NCI-H82 (cell line): ENCODE results near the gene CA10.
A peak's percentile ranks its signal among the peaks of the same experiment; 100 is the strongest.

Source experiments
- DNase-seq: peaks from one replicate; lab custom pipeline; 2025; lab: John Stamatoyannopoulos, UW

The CA10 gene

DNA sequence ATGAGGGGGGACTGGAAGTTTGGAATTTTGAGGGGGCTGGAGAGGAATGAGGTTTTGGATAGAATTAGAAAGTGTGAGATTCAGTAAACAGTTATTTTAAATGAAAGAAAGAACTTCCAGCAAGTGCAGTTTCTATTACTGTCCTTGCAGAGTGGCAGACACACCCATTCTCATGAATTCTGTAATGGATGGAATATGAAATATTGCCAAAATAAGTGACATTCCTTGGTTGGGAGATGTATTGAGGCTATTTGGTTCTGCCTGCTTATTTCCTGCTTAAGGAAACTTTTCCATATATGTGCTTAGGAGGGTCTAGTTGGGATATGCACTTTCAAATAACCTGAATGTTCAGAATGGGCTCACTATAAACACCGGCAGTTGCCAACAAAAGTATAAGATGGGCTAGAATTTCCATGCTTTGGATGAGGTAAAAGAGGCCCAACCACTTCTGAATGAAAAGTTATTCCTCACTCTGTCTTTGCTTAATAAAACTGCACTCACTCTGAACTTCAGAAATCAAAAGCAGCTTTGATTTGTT lies 434.4 kb downstream of the CA10 start:
- DNase-seq = no peak

DNA sequence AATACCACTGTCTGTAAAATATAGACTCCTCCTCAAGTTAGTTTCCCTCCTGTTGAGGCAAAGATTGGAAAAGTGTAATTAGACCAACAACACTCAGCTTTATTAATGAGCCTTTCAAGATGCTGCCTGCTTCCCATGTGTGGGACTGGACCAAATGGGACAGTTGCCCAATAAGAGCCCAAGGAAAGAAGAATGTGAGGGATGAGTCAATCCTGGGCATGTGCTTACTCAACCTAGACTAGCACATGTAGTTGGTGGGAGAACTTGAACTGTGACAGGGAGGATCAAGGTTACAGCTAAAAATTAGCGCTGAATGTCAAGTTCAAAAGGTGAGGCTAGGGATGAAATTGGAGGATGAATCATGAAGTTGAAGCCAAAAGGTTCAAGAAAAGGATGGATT lies 435.5 kb downstream of the CA10 start:
- no peak for DNase-seq

DNA sequence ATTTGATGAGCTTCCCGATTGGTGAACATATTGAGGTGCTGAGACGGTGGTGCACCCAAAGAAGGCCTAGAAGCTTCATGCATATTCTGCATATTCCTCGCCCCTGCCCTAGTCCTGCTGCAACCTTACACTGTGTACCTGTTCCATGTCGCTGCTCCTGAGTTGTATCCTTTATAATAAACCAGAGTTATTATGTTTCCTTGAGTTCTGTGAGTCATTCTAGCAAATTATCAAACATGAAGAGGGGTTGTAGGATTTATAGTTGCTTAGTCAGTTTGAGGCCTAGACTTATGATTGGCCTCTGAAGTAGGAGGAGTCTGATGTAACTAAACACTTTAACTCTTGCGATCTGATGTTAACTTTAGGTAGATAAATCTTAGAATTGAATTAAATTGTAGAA lies 436.8 kb downstream of the CA10 start:
- DNase-seq = no peak

DNA sequence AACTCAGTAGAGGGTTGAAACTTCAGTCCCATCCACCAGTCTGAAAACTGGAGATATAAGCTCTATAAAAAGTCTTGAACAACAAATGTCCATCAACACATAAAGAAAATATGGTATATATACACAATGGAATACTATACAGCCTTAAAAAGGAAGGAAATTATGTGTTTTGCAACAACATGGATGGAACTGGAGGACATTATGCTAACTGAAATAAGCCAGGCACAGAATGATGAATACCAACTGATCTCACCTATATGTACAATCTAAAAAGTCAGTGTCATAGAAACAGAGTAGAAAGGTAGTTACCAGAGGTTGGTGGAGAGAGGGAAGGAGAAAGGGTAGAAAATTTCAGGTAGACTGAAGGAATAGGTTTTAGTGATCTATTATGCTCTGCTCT lies 438.1 kb downstream of the CA10 start:
- no peak for DNase-seq

DNA sequence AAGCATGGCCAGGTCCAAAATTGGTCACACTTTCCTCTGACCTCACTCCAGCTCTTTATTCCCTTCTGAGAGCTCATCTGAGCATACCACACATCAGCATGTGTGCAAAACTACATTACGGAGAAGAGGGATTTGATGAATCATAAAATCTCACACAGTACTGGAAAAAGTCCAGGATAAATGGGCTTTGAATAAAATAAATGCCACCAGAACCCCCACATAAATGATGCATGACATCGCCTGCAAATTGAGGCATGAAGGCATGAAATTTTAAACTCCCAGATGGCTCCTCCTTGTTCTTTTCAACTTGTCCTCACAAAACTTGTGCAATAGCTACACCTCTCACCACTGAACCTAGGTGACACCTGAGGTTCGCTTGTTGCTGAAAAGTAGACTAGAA lies 439.5 kb downstream of the CA10 start:
- DNase-seq = no peak

DNA sequence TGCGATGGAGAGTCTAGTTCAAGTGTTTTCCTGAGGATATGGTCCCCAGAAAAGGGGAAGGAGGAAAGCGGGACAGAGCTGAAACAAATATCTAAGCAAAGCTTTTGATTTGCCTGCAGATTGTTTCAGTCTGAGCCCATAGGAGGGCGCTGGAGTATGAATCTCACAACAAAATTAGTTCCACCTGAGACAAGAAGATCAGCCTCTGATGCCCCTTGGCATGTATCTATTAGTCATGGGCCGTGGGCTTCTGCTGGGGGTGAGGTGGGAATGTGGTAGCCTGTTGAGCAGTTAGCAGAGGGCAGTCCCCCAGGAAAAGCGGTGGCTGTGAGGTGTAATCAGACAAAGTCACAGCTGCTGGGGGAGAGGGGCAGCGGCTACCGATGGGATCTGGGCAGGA lies 446.9 kb downstream of the CA10 start:
- DNase-seq = no peak

DNA sequence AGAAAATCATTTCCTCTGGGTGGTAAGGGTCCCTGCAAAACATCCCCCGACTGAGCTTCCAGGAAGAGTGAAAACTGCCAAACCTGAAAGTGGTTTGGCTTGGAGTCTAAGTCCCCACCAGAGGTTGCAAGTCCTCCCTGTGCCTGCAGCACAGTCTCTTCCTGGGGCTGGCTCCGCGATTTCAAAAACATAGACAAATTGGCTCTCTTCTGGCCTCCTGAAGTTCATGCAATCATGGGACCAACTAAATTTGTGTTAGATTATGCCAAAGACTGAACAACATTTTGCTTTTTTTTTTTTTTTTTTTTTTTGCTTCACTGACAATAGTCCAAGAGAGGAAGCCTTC lies 447.9 kb downstream of the CA10 start:
- no peak for DNase-seq

DNA sequence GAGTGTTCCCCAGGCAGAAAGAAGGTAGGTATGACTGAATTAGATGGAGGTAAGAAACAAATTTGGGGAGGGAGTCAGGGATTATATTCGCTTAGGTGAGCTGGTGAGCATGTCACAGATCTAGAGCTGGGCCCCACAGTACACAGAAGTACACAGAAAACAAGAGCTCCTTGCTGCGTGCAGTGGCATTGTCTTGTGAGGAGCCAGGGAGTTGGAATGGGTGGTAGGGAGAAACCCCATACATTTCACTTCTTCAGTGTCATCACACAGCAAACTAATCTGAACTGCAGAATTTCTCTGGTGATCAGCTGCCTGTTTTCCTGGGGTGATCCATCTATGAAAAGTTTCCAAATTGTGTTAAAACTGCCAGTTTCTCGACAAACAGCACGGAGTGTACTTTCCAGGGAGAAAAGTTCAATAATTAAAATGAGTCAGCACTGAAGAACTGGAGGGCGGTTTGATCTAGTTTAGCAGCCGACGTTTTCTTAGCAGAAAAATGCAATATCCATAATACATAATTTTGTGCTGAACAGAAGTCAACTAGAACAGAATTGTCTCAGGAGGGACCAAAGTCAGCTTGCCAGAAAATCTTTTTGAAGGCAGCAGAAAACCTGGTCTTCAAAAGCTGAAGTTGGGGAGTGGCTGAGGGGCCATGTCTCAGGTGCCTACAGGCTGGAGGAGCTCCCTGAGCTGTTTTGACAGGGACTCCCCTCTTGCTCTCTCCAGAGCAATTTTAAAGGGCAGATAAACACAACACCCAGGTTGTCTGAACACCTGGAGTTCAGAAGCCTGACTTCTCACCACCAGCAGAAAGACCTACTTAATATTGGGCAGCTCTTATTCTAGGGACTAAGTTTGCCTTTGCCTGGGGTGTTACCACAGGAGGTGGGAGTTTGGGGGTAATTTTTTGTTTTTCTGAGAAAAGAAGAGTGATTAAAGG lies 448.6 kb downstream of the CA10 start:
- no peak for DNase-seq

DNA sequence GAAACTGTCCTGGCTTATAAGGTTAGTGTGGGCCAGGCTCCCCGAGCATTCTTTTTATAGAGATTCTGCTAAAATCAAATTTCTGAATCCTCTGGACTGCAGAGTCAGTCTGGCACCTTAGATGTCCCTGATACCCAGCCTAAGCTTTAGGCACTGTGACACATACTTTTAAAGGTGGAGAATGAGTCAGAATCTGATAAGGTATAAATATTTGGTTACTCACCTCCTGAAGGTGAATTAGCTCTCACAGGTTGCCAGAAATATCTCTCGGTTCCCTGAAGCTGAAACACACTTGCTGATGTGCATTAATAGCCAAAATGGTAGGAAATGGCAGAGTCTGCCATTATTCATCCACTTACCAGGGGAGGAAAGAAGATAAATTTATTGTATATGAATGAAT lies 451.3 kb downstream of the CA10 start:
- DNase-seq = no peak

DNA sequence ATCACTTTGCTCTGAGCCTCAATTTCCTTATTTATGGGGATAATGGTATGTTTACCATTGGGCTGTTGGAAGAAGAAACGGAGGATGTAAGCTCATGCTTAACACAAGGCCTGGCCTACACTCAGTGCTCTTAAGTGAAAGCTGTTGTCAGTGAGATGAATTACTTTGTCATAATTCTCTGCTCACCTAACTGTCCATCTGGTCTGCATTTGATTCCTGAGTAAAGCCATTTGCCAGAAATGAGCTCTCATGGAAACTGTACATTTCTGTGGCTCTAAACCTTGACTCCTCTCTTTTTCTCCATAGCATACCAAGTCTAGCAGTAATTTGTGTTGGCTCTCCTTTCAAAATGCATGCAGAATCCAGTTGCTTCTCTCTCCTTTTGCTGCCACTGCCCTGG lies 452.4 kb downstream of the CA10 start:
- DNase-seq = peak; percentile 40

DNA sequence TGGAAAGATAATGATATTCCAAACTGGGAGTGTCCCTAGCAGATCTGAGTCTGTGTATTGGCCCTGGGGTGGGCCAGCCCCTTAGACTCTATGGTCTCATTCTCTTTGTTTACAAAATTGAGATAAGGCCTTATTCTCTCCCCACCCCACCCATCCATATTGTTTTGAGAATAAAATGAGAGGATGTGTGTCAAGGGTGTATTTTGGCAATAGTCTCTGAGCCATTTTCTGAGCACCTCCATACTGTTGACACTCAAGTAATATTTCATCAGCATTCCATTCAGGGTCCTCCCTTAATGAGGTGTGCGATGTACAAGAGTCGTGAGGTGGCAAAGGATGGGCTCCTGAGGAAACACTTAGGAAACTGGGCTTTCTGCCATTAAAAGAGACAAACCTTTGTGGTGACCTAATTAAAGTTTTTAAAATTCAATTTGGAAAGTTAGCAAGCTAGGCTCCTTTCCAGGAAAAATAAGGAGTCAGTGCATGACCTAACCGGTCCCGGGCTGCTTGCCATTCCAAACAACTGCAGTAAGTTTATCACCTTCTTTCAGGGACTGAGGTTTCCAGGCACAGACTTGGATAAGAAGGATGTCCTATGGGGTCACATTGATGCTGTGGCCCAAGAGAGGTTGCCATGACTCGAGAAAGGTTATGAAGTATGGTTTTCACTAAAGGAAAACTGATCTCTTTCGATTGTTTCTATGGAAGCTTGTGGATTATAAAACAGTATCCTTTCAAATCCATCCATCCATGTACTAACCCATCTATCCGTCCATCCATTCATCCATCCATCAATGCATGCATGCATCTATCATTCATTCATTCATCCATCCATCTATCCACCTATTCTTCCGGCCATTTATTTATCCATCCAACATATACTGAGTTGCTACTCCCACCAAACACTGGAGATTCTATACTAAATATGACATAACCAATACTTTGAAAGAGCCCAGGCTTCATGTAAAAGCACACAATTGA lies 454.9 kb downstream of the CA10 start:
- DNase-seq = no peak

DNA sequence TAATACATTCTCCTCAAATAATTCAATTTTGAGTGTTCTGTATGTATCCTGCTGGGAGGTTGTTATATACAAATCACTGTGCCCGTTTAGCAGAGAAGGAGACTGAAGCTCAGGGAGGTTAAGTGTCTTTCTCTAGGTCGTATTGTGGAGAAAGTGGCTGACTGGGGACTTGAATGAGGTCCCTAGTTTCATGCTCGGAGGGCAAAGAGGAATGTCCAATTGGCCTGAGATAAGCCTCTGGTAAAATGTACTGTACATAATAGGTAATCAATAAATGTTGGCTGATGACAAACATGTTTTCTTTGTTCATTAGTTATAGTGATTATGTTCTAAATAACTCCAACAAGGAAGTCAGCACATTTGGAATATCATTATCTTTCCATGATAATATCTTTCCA lies 455.6 kb downstream of the CA10 start:
- no peak for DNase-seq

DNA sequence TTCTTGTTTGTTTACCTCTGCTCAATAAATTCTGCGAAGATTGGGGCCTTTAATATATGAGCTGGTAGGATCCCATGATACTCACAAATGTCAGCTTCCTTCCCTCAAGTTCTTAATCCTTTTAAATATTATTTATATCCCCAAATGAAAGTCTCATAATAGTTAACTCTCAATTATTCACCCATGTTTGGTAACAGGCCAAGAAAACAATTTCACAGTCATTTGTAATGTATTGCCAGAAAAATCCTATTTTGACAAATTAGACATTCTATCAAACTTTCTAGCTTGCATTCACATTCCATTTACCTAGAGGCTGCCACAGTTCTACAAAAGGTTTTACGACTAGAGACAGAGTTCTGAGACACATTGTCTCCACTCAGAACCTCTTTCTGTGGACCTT lies 457.0 kb downstream of the CA10 start:
- DNase-seq = no peak

DNA sequence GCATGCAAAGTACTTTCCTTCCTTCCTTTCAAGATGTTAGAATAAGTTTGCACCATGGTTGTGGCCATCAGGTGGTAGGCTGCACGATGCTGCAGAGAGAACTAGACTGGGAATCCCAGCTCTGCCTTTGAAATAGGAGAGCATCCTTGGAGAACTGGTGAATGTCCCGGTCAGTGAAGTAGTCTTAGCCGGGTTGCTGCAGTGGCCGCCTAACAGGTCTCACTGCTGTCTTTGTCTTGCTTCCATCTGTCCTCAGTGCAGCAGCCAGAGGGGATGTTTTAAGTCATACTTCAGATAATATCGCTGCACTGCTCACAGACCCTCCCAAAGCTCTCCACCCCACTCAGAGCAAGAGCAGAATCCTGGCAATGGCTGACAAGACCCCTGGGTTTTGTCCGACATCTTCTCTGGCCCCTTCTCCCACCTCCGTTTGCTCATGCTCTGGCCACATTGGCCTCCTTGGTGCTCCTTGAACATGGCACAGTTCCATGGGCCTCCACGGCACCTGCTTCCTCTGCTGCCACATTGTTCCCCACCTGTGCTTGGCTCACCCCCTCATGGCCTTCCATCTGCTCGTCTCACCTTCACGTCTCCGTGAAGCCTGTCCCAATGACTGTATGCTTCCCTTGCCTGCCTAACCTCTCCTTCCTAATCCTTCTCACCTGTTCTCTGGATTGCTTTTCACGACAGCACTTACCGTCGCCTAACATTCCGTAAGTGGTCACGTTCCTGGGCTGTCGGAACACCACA lies 458.3 kb downstream of the CA10 start:
- no peak for DNase-seq

DNA sequence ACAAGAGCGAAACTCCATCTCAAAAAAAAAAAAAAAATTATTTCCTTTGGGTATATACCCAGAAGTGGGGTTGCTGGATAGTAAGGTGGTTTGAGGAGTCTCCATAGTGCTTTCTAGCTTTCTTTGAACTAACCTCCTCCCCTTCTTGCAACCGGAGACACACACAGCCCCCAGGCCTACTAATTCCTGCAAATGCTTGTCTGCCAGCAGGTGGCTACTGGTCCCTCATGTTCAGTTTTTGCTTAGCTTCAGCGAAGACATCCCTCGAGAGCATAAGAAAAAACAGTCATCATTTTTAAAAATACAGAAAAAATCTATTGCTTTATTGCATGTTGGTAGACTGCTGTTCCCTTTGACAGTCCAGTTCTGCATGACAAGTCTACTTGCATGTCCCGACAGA lies 459.2 kb downstream of the CA10 start:
- no peak for DNase-seq

DNA sequence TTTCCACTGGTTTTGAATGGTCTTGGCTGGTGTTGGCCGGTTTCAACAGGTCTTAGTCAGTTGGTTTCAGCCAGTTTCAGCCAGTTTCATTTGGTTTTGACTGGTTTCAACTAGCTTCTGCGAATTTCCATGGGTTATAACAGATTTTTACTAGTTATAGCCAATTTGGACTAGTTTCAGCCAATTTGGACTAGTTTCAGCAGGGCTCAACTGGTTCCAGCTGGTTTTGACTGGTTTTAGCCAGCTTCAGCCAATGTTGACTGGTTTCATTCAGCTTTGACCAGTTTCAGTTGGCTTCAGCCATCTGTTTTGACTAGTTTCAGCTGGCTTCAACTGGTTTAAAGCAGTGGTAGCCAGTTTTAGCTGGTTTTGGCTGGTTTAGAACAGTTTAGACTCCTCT lies 465.6 kb downstream of the CA10 start:
- DNase-seq = no peak

DNA sequence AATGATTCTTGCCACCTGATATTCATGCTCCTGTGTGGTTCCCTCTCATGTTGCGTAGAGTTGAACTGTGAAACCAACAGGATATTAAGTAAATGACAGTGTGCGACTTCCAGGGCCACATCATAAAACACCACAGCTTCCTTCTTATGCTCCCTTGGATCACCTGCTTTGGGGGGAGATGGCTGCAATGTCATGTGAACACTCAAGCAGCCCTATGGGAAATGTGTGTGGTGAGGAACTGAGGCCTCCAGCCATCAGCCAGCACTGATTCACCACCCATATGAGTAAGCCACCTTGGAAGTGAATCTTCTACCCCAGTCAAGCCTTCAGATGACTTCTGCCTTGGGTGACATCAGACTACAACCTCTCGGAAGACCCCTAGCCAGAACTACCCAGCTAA lies 470.6 kb downstream of the CA10 start:
- DNase-seq = no peak

DNA sequence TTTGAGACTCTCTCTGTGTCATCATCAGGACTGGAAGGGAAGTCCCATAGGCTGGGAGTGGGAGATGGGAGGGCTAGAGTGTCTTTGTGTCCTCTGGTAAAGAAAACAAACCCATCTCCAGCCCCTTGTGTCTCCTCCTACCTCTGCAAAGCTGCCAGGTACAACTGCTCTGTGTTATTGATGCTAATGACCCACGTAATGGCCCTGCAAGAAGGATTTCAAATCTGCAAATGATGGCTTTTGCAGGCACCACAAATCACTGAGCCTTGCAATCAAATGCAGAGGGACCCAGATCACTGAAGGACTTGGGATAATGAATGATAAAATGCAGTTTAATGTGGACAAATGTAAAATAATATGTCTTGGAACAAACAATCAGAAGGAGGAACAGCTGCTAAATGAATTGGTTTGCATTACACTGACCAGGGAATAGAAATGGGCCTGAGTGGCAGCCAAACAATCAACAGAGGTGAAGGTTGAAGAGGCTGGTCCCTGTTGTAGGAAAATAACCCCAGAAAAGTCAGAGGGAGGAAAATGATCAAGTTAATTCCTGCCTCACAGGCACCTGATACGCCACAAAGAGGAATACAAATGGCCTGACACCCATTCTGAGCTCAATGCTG lies 473.1 kb downstream of the CA10 start:
- DNase-seq = no peak

DNA sequence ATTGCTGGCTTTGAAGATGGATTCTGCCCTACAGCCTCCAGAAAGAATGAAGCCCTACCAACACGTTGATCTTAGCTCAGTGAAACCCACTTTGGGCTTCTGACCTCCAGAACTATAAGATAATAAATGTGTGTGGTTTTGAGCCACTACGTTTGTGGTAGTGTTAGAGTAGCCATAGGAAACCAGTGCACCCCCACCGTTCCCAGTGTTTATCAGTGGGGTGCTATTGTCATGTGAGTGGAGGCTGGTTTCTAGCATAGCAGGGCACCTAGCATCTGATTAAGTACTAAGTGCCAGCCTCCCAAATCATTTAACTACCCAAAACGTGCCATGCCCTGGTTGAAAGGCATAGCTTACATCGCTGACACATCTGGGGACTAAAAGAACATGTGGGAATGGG lies 474.3 kb downstream of the CA10 start:
- DNase-seq = no peak

DNA sequence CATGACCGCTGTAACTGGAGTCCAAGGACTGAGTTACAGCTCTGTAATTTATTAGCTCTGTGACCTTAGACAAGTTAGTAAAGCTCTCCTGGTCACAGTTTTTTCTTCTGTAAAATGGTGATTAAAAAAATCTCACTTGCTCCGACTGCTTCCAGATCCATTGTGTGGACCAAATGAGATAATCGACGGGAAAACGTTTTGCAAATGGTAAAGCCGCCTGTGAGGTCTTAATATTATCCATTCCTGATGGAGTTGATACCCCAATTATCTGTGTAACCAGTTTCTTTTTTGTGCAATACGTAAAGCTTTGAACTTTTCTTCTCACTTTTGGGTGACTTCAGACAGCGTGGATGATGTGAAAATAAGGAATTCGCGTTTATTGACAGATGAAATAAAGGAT lies 475.2 kb downstream of the CA10 start:
- DNase-seq = no peak

DNA sequence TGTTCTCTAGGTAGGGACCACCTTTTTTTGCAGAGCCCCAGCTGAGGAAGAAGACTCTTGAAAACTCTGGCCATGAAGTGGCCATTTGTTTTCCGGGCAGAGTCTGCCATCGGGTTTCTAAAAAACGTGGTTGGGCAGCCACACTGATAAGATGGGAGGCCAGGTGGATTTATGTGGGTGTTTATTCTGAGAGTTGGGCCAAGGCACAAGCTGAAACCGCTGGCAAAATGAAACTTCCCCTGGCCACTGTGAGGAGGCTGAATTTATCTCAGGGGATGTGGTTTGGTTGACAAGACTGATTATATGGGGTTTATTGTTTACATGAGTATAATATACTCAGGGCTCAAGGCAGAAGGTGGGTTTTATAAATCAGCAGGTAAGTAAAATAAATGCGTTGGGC lies 476.4 kb downstream of the CA10 start:
- DNase-seq = no peak

DNA sequence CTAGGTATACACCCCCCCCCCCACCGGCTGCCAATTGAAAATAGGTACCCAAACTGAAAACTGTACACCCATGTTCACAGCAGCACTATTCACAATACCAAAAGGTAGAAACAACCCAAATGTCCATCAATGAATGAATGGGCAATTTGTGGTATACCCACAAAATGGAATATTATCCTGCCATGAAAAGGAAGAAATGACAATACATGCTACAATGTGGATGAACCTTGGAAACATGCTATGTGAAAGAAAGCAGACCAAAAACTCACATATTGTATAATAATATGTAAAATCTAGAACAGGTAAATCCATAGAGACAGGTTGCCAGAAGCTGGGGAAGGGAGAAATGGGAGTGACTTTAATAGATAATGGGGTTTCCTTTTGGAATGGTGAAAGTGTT lies 480.6 kb downstream of the CA10 start:
- DNase-seq = no peak
